Posterior vena cava (tissue), 2 donors: ENCODE measurements around the gene TMEM17. TPM values are rescaled to one million over a fixed set of nuclear protein-coding genes. Genes with fewer than 3 reads are reported as not detected.
A peak's percentile ranks its signal among the peaks of the same experiment; 100 is the strongest.
"Not testable (repeated sequence)": the region's sequence is repeated elsewhere in the genome, so short reads cannot be mapped to it uniquely, and the experiment has no call there.

Source experiments
- DNase-seq: peaks from one replicate; pipeline ENCODE4 v3.0.0-alpha.2; 2020; ENCODE audit warnings: low spot score
- intact Hi-C, 2 donors: fragments of 100-400 bp; cut with DNase I; formaldehyde crosslinking; loops; one replicate each; pipeline versions ENCODE4 v1.14.1 to v1.14.2; 2022 to 2023
- long read RNA-seq, 2 donors: library from polyadenylated mRNA; unstranded; transcript quantifications; one replicate each; pipeline ENCODE4 v2.0.0, GENCODE V29; 2020 to 2021
- total RNA-seq, 2 donors: library from RNA; stranded (reverse); fragmentation: NEBNext Ultra II Directional; extraction: Animal tissue kit (Norgen Biotek cat#: 25700); gene quantifications; one replicate each; pipeline ENCODE4 v1.2.1, GENCODE V29; 2021
- donor health status: DM: yes; HTN: yes; CAD: no.
- donor health status: DM: yes; HTN: yes; CAD: no.

The TMEM17 gene
- 1 to 10 TPM; 1.5 to 3.1 TPM for total RNA-seq
- long read RNA-seq, donor 1, partial matches to known transcripts = 0 of 2 reads
- long read RNA-seq, donor 1, other reads (novel, unspliced or antisense) = 0 of 2 reads
- long read RNA-seq, donor 2, transcript TMEM17-201 (4 exons, 1,797 nt) = major isoform, 8 of 8 reads
- long read RNA-seq, donor 2, partial matches to known transcripts = 0 of 8 reads
- long read RNA-seq, donor 2, other reads (novel, unspliced or antisense) = 0 of 8 reads

- DNase-seq = peak; percentile 97
- intact Hi-C loops = no loop called here
Observed at GRCh38 chr2:62505750-62506420, at the start of gene TMEM17. TMEM17 (minus strand) TSS chr2:62506195; CDS start chr2:62506129, 66 bp downstream.

- intact Hi-C loops = no loop called here
- DNase-seq = no peak
Observed at GRCh38 chr2:62554440-62554839, 48.4 kb upstream of the TMEM17 start.

- DNase-seq = no peak
- intact Hi-C loops = no loop called here
Observed at GRCh38 chr2:62550461-62550860, 44.5 kb upstream of the TMEM17 start.

- intact Hi-C loops = no loop called here
- DNase-seq = no peak
Observed at GRCh38 chr2:62547854-62548253, 41.9 kb upstream of the TMEM17 start.

GRCh38 chr2:62545261-62545660 is 39.3 kb upstream of the TMEM17 start:
- DNase-seq = no peak
- intact Hi-C loops = no loop called here

GRCh38 chr2:62540408-62541168 is 34.6 kb upstream of the TMEM17 start:
- intact Hi-C loops = no loop called here
- no peak for DNase-seq

- no peak for DNase-seq
- intact Hi-C loops = loop anchor here in 1 of 2 donors (5.0 kb wide), 1 partner anchor 747 kb away; no protein-coding TSS in a partner anchor
Observed at GRCh38 chr2:62539606-62540407, 33.8 kb upstream of the TMEM17 start.

GRCh38 chr2:62538756-62539155 is 32.8 kb upstream of the TMEM17 start:
- intact Hi-C loops = loop anchor here in 1 of 2 donors (5.0 kb wide), 1 partner anchor 749 kb away; no protein-coding TSS in a partner anchor
- DNase-seq = no peak

- intact Hi-C loops = loop anchor here in 1 of 2 donors (5.0 kb wide), 1 partner anchor 749 kb away; no protein-coding TSS in a partner anchor
- no peak for DNase-seq
Observed at GRCh38 chr2:62537814-62538213, 31.8 kb upstream of the TMEM17 start.

- no peak for DNase-seq
- intact Hi-C loops = loop anchor here in 1 of 2 donors (5.0 kb wide), 1 partner anchor 750 kb away; no protein-coding TSS in a partner anchor
Observed at GRCh38 chr2:62536873-62537547, 31.0 kb upstream of the TMEM17 start.

GRCh38 chr2:62535521-62535920 is 29.5 kb upstream of the TMEM17 start:
- not testable (repeated sequence) for DNase-seq
- intact Hi-C loops = loop anchor here in 1 of 2 donors (5.0 kb wide), 1 partner anchor 752 kb away; no protein-coding TSS in a partner anchor

GRCh38 chr2:62531594-62531993 is 25.6 kb upstream of the TMEM17 start:
- intact Hi-C loops = no loop called here
- no peak for DNase-seq

GRCh38 chr2:62529758-62530157 is 23.8 kb upstream of the TMEM17 start:
- intact Hi-C loops = no loop called here
- DNase-seq = no peak

GRCh38 chr2:62527478-62528210 is 21.6 kb upstream of the TMEM17 start:
- no peak for DNase-seq
- intact Hi-C loops = no loop called here

- no peak for DNase-seq
- intact Hi-C loops = no loop called here
Observed at GRCh38 chr2:62526531-62527381, 20.8 kb upstream of the TMEM17 start.

GRCh38 chr2:62525549-62526269 is 19.7 kb upstream of the TMEM17 start:
- intact Hi-C loops = no loop called here
- DNase-seq = no peak
